Endometrial microvascular endothelial cells (primary cell): ENCODE measurements around the gene MMAA. TPM values are rescaled to one million over a fixed set of nuclear protein-coding genes. Genes with fewer than 3 reads are reported as not detected.

ENCODE experiments used
- in situ Hi-C: cut with HindIII; loops from 2 replicates; pipeline ENCODE4 v1.10.0; 2017; ENCODE audit warnings: low sequenced_read_pairs, low pct_unique_long_range_greater_than_20kb; ENCODE audit errors: inconsistent ontology term
- total RNA-seq: library from RNA; depleted of rRNA; stranded (reverse); fragments of >200 nt; gene quantifications from one replicate; pipeline ENCODE4 v1.2.3, GENCODE V29; 2015; ENCODE audit errors: inconsistent ontology term

The MMAA gene
- total RNA-seq, 1 donor from 2014 or later = 13.9 TPM

- in situ Hi-C loops = no loop called here
Measured at GRCh38 chr4:145694929-145695328, 75.7 kb downstream of the MMAA start.

- in situ Hi-C loops = no loop called here
Measured at GRCh38 chr4:145697332-145697731, 78.1 kb downstream of the MMAA start.

GRCh38 chr4:145698507-145698906 is 79.3 kb downstream of the MMAA start:
- in situ Hi-C loops = no loop called here

GRCh38 chr4:145703850-145704497 is 84.8 kb downstream of the MMAA start:
- in situ Hi-C loops = no loop called here

DNA sequence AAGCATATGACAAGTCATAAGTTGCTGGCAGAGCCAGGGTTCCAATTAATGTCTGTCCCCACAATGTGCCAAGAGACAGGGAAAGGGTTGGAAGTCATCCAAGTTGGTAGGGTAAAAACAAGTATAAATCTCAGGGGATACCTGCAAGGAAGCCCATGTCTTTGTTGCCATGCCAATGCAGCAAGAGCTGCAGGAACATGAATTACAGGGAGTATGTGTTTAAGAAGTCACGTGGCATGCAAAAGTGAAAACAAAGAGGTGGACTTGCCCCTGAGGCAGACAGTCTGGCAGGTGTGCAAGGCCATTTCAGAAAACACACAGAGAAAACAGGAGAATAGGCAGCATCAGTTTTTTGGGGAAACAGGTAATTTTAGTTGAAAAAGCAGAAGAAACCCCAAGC is 90.2 kb downstream of the MMAA start:
- in situ Hi-C loops = no loop called here

Other genes with a start within 250 kb of the MMAA start
- gene SMAD1, start 137.5 kb upstream of the MMAA start, total RNA-seq = 103 TPM
- gene C4orf51, start 60.8 kb downstream of the MMAA start, total RNA-seq = not detected